Vagina (tissue), 2 donors: ENCODE data around the gene RGS6.

Experiments
- POLR2AphosphoS5 ChIP-seq, 2 donors: sonication (generic); formaldehyde crosslinking; IDR thresholded peaks; one replicate each; pipeline ENCODE4 v1.9.0; 2017; ENCODE audit warnings: antibody characterized with exemption in 2 of 2, mild to moderate bottlenecking in 2 of 2, low read depth in 1 of 2; ENCODE audit not compliant: insufficient read depth in 1 of 2
- TF ChIP-seq, protein P1 (sequence below), 3 experiments: fragments of 450-650 bp in 2 of 3; fragments of 200-600 bp in 1 of 3; sonication (generic) in 1 of 3; IDR thresholded peaks; one replicate each; pipeline ENCODE4 v1.5.1; 2017 to 2019; ENCODE audit warnings: antibody characterized with exemption in 3 of 3, mild to moderate bottlenecking in 2 of 3, moderate library complexity in 2 of 3

GRCh38 chr14:72201645-72202044 is 269.4 kb downstream of the RGS6 start:
- TF ChIP-seq POLR2AphosphoS5 (IDR thresholded peaks at IDR 0.05; ENCODE audit: insufficient read depth in 1 of 2, low read depth in 1 of 2), result no peak
- TF ChIP-seq, protein P1, sequence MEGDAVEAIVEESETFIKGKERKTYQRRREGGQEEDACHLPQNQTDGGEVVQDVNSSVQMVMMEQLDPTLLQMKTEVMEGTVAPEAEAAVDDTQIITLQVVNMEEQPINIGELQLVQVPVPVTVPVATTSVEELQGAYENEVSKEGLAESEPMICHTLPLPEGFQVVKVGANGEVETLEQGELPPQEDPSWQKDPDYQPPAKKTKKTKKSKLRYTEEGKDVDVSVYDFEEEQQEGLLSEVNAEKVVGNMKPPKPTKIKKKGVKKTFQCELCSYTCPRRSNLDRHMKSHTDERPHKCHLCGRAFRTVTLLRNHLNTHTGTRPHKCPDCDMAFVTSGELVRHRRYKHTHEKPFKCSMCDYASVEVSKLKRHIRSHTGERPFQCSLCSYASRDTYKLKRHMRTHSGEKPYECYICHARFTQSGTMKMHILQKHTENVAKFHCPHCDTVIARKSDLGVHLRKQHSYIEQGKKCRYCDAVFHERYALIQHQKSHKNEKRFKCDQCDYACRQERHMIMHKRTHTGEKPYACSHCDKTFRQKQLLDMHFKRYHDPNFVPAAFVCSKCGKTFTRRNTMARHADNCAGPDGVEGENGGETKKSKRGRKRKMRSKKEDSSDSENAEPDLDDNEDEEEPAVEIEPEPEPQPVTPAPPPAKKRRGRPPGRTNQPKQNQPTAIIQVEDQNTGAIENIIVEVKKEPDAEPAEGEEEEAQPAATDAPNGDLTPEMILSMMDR (IDR thresholded peaks at IDR 0.05), result no peak
